Activated T-cell treated with anti-CD3 and anti-CD28 coated beads, Interleukin-2, amount 50 U/mL, for 48 hours (primary cell): ENCODE results near the gene POLD3.
A peak's percentile ranks its signal among the peaks of the same experiment; 100 is the strongest.

Experiments used
- DNase-seq, 2 experiments: peaks; one replicate each; pipeline ENCODE4 v3.0.0-alpha.2; 2020

Gene POLD3, protein sequence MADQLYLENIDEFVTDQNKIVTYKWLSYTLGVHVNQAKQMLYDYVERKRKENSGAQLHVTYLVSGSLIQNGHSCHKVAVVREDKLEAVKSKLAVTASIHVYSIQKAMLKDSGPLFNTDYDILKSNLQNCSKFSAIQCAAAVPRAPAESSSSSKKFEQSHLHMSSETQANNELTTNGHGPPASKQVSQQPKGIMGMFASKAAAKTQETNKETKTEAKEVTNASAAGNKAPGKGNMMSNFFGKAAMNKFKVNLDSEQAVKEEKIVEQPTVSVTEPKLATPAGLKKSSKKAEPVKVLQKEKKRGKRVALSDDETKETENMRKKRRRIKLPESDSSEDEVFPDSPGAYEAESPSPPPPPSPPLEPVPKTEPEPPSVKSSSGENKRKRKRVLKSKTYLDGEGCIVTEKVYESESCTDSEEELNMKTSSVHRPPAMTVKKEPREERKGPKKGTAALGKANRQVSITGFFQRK

DNA sequence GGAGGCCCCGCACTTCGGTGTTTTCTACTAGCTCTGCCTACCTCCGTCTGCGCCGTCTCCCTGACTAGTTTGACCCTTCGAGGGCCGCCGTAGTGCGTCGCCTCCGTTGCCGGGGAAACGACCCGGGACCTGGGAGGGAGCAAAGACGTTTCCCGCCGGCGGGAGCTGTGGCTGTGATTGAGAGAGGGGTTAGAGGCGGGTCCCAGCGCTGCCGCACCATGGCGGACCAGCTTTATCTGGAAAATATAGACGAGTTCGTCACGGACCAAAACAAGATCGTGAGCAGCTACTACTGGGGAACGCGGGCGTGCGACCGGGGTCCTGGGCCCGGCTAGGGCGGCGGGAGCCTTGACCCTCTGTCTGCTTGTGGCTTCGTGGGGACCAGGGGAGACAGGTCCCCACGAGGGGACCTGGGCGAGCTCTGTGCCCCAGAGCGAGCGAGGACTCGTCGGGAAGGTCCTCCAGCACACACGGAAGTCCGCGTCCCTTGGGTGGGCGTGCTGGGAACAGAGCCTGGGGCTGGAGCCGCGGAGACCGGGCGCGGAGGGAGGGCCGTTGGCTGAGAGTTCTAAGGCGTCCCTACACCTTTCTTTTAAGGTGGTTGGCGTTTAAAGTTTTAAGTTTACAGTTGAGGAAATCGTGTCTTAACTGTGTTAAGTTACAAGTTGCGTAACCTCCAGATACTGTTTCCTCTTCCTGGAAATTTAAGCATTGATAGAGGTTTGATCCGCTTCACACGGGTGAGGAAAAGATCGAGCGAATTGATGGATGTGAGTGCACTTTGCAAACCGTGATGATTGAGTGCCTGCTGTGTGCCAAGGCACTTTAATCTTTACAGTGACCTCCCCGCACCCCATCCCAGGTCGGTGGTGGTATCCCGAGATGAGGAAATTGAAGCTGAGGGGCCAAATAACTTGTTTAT lies at the start of gene POLD3:
POLD3 (plus strand) TSS at position 142 of the 922 bp plus-strand sequence; CDS start at position 219, 77 bp downstream.
- peak; percentile 97 for DNase-seq

DNA sequence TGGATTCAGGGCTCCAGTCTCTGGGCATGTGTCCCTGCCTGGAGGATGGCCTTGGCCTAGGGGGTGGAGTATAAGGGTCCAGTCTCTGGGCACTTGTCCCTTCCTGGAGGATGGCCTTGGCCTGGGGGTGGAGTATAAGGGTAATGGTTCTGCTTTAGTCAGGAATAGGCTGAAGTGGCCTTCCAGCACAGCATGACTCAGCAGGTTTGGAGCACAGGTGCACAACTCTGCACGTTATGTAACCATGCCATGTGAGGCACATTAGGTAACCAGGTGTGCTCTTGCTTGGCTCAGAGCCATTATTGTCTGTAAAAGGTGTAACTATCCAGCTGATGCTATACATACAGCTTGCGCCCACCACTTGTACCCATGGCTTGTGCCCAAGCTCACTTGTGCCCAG lies 48.4 kb upstream of the POLD3 start:
- DNase-seq = no peak

DNA sequence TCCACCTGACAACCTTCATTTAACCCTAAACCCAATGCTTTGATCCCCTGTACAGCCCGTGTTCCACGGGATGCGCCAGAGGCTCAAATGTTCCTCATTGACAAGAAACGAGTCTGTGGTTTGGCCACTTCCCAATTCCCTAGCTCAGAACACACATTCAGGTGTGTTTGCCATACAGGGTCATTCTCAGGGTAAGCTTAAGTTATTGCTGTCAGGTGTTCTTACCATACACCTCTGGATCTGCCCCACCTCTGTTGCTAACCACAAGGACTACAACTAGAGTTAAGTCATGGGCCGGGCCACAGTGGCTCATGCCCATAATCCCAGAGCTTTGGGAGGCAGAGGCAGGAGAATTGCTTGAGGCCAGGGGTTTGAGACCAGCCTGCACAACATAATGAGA lies 45.6 kb upstream of the POLD3 start:
- no peak for DNase-seq

DNA sequence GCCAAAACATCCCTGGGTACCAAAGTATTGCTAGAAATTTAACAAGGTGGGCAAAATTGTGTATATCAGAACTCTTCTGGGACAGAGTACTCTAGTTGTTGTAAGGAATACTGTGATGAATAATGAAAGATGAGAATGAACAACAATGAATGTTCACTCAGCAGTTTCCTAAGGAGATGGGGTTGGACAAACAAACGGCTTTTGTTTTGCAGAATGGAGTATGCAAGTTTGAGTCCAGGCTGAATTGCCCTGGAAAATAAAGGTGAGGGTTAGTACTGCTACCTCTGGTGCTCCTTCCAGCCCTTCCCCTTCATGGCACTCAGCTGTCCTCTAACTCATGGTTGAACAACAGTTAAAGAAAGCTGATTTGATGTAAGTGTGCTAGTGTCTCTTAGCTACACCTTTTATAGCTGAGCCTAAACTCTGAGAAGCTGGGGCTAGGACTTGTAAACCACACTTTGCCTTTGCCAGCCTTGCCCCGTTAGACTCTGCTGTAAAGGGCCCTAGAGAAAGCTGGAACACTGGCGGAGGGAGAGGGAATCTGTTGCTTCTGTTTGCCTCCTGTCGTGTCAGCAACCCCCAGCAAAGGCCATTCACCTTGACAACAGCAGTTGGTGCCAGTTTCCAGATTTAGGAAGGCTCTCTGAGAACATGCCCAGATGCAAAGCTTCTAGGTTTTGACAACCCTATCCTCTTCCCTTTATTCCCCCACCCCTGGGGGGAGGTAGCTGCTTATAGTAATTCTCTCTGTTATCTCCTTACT lies 41.2 kb upstream of the POLD3 start:
- no peak for DNase-seq

DNA sequence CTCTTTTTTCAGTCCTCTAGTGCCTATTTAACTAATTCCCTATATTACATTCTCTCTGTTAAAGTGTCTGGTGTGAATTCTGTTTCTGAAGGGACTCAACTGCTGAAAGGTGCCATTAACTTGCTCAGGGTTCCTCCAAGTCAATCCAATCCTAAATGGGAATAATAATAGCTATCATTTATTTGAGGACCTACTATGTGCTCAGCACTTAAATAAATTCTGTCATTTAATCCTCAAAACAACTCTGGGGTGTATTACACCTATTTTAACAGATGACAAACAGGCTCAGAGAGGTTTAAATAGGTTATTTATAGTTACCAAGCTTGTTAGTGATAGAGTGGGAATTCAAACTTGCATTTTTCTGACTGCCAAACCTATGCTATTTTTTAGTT lies 40.6 kb upstream of the POLD3 start:
- no peak for DNase-seq

DNA sequence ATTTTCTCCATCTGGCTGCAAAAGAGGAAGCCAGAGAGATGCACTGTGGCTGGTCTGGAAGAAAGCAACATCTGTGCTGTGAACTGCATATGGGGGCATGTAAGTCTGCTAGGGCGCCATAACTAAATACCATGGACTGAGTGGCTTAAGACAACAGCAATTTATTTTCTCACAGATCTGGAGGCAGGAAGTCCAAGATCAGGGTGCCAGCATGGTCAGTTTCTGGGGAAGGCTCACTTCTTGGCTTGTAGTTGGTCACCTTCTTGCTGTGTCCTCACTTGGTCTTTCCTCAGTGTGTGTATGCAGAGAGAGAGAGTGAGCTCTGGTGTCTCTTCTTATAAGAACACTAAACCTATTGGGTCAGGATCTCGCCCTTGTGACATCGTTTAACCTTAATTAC lies 34.9 kb upstream of the POLD3 start:
- no peak for DNase-seq

DNA sequence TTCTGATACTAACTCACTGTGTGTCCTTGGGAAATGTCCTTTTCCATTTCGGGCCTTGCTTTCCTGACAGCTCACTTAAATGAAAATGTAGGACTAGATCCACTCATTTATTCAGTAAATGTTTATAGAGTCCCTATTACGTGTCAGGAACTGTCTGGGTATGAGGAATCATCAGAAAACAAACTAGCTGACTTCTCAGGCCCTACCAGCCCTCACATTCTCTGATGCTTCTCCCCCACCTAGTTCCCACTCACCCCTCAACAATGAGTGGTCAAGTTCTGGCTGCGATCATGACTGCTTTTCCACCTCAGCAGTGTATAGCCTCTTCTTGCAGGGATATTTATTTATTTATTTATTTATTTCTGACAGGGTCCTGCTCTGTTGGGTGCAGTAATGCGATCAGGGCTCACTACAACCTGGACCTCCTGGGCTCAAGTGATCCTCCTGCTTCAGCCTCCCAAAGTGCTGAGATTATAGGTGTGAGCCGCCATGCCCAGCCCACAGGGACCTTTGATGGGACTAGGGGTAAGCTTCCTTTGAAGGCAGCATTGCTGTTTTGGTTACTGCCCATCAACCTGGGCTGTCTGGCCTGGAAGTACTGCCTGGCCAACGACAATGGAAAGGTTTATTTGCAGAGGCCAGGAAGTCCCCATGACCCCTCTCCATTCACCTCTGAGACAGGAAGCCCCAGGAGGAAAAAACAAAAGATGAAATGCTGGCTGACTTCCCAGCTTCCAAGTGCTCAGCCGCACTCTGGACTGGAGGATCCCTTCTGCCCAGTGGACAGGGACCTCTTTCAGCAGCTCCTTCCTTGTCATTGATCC lies 33.1 kb upstream of the POLD3 start:
- DNase-seq = no peak

DNA sequence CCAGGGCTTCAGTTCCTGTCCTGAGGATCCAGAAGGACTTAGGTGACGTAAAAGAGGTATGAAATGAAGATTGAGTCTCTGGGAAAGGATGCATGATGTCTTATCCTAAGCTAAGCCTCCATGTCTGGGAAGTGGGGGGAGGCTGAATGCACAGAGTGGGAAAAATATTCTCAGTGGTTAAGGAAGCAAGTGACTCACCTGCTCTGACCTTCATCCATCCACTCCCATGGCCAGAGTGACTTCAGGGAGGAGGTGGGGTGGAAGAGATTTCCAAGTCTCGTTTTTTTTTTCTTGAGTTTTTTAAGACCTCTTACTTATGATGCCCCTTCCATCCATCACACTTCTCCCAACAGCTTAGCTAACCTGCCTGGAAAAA lies 32.5 kb upstream of the POLD3 start:
- no peak for DNase-seq

DNA sequence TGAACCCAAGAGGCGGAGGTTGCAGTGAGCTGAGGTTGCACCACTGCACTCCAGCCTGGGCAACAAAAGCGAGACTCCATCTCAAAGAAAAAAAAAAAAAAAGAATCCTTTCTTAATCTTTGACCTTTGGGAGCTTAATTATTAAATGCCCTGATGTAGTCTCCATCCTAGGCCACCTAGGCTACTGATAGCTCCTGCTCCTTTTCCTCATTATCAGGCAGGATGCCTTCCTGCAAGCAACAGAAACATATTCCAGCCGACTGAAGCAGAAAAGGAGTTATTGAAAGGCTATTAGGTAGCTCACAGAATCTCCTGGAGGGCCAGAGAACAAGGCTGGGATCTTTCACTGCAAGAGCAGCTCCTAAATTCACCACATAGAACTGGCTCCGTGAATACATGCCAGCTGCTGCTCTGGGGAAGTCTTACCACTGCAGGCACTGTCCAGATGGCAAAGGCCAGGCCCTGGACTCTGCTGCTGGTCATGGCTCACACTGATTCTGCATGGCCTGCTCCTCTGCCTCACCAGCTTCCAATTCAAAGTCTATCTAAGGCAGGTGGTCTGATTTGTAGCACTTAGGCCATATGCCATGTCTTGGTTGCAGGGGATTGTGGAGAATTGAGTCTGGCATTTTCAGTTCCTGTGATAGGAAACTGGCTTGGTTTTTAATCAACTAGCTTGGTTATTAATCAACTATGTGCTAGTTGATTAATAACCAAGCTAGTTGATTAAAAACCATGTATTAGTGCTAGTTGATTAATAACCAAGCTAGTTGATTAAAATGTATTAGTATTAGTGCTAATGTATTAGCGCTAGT lies 26.0 kb upstream of the POLD3 start:
- DNase-seq = no peak

DNA sequence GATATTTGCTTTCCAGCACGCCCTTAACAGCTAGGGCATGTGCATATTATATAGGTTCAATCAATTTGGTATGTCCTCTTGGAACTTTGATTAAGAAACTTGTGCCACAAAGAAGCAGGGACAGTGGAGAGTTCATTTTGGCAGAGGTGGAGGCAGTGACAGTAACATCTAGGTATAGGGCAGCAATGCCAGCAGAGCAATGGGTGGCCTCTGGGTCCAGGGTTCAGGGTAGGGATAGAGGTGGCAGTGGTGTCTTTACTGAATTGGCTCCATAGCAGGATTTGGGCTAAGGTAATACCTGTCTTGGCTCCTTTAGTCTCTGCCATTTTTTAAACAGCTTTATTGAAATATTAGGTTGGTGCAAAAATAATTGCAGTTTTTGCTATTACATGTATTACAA lies 24.4 kb upstream of the POLD3 start:
- no peak for DNase-seq

DNA sequence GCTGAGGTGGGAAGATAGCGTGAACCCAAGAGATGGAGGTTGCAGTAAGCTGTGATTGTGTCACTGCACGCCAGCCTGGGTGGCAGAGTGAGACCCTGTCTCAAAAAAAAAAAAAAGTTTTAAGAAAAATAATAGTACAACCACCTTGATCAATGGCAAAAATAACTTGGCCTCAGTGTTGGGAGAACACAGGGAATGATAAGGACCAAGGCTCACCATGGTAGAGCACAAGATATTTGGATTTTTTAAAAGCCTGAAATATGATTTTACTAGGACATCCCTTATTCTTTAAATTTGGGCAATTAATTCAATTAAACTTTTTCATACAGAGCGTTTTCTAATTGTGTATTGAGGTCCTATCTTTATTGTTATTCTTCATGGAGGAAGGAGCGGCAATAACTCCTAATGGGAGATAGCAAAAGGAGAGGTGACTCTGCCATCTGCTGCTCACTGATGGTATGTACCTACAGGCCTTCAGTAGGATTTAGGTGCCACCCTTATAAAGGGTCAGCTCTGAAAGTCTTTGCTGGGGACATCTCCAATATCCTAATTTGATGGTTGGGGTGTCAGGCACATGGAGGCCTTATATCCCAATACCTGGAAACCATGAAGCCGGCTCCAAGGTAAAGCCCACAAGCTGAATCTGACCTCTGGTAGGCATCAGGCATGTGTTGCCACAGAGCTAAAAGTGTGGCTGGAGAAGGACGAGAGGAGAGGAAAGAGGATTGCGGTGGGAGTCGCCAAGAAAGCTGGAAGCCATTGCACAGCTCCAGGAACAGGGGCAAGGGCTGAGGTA lies 21.9 kb upstream of the POLD3 start:
- DNase-seq = peak in 1 of 2 experiments; percentile 33

DNA sequence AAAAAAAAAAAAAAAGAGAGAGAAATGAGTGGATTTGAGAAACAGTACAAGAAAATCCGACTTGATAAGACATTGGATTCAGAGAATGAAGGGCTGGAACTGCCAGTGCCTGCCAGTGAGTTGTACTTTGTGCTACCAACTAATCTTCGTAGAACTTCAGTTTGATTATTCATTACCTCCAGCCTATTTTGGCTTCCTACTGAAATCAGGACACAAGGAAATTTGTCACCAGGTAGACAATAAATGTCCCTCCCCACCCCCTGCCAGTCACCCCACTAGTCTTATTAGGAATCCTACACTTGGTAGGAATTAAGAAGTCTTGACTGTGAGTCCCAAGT lies 21.4 kb upstream of the POLD3 start:
- no peak for DNase-seq

DNA sequence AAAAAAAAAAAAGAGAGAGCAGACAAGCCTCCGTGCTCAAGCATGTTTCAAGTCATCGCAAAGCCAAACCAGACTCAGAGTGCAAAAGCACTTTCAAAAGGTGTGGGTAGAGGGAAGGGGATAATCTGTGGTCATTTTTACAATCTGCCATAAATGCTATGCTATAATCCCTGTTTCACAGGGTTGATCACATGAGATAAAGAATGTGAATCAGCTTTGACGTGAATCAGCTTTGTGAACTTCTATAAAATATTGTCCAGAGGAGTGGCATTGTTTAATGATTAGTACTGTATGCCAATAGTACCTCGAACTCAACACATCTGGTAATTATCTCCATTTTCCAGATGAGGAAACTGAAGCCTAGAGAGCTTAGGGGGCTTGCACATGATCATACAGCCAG lies 20.0 kb upstream of the POLD3 start:
- DNase-seq = no peak

DNA sequence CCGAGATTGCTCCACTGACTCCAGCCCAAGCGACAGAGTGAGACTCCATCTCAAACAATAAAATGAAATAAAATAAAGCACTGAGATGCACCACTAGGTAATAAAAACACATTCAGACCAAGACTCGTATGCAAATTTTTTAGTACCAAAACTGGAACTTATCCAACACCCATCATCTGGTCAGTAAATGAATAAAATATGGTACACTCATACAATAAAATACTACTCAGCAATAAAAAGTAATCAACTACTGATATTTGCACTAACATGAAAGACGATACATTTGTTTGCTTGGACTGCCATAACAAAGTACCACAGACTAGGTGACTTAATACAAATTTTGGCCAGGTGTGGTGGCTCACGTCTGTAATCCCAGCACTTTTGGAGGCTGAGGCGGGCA lies 17.8 kb upstream of the POLD3 start:
- DNase-seq = no peak

DNA sequence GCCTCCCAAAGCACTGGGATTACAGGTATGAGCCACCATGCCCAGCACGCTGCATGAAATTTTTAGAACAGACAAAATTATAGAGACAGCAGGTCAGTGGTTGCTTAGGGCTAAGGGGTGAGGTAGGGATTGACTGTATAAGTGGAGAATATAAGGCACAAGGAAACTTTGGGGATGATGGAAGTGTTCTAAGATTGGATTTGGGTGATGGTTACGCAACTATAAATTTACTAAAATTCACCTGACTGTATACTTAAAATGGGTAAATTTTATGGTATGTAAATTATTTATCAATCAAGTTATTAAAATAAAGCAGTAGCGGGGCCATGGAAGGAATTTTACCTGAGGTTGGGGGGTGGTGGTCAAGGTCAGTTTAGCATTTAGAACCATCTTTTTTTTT lies 16.4 kb upstream of the POLD3 start:
- DNase-seq = no peak

DNA sequence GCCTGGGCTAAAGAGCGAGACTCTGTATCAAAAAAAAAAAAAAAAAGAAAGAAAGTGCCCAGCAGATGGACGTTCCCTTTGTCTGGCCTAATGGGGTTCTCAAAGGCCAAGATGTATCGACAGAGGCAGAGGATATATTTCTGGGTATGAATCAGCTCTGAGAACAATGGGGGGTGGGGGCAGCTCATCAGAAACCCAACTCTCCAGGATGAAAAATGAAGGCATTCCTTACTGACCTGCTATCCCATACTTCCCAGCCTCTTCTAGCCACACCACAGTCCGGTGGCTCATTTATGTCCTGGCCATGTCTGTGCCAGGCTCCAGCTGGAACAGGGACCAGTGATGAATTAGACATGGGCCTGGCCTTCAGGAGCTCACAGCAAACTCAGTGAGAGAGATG lies 15.2 kb upstream of the POLD3 start:
- DNase-seq = no peak

DNA sequence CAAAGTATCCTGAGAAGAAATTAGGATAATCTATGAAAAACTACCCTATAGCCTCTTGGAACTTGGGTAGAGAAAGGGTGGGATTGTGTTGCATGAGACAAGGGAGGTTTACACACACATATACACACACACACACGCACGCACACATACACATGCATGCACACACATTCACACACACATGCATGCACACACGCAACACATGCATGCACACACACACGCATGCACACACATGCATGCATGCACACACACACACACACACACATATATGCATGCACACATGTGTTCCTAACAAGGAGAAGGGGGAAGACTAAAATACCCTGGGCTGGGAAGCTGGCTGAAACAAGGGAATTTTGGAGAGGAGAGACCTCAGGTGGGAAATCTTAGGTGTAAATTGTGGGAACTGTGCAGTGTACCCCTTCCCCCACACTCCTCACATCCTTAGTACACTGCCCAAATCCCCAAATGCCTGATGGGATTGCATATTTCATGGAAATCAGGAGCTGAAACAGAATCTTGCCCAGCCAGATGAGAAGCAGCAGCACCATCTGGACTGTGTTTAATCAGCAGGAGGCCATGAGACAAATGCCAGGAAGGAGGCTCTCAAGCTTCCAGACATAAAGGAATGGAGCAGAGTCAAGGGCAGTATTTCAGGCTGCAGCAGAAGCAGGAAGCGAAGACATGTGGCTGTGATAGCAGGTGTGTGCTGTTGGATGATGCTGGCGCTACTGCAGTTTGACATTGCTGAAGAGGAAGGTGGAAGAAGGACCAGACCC lies 14.6 kb upstream of the POLD3 start:
- no peak for DNase-seq

DNA sequence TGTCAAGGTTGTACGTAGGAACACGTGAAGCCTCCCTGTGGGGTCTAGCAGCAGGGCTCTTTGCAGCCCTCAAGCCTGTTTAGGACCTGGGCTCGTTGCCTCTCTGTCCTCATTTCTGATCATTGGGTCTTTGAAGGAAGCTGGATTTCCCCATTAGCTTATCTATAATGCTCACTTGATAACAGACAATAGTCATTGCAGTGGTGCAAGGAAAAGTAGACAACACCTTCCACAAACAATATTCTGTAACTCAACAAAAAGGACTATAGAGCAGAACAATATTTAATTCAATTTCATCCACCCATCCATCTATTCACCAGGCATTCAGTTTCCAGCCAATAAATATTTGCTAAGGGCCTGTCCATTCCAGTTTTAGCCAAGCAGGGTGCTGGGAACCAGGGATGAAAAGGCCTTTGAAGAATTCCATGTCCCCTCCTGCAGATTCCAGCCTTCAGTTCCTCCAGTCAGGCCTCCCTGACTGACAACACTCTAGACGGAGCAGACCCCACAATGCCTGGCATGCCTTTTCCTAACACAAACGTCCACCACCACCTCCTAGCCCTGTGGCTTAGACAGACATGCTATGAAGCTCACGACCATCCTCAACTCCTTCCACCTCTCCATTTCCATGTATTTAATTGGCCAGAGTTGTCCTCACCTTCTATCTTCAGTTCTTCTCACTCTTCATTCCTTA lies 12.7 kb upstream of the POLD3 start:
- no peak for DNase-seq

DNA sequence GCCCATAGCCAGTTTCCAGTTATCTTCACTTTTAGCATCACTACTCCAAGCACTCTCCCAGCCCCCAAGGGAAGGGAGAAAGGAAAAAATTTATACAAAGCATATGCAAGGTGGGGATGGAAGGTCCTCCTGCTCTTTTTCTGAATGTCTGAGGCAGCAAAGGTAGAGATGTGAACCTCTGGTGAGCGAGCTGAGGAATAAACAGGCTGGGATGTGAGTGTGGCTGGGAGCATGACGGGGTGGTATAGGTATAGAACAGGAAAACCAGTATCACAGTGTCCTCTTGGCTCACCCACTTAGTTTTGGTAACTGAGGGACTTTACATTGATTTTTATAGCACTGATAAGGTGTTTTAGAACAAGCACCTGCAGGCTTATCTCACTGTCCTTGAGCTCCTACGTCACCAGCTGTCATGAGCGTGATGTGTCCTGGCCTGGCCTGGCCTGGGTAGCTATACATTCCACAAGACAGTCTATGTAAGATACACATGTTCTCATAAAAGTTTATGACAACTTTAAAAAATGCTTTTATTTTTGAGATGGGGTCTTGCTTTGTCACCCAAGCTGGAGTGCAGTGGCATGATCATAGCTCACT lies 10.3 kb upstream of the POLD3 start:
- no peak for DNase-seq
